HEK293T (cell line): ENCODE results near the gene DCDC1.

ENCODE experiments used
- FOXA1 ChIP-seq: fragments of 450-650 bp; IDR thresholded peaks from 2 replicates; pipeline ENCODE4 v1.6.1; 2016; ENCODE audit warnings: mild to moderate bottlenecking
- FOXM1 ChIP-seq: fragments of 450-650 bp; IDR thresholded peaks from 2 replicates; pipeline ENCODE4 v1.6.1; 2017; ENCODE audit warnings: mild to moderate bottlenecking, borderline replicate concordance
- PKNOX1 ChIP-seq: fragments of 450-650 bp; IDR thresholded peaks from 2 replicates; pipeline ENCODE4 v1.6.1; 2016
- SP1 ChIP-seq: fragments of 450-650 bp; IDR thresholded peaks from 2 replicates; pipeline ENCODE4 v1.6.1; 2017

- TF ChIP-seq SP1: no peak
- TF ChIP-seq PKNOX1: no peak
- no peak for TF ChIP-seq FOXM1
- no peak for TF ChIP-seq FOXA1
Measured at GRCh38 chr11:30908272-30908671, 461.3 kb downstream of the DCDC1 start.
